ENCODE data around the gene TP63.

Gene TP63

DNA sequence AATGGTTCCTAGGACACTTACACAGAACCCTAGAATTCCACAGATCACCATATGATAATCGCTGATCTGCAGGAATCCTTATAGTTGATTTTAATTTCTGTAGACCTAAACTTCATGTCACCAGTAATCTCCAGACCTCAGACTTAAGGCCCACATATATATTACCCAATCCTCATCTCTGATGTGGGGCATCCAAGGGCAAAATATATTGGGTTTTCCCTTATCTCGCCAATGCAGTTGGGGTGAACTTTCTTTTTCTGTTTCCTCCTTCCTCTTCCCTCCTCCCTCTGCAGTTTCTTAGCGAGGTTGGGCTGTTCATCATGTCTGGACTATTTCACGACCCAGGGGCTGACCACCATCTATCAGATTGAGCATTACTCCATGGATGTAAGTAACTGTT, 259.3 kb downstream of the TP63 start:
- no peak for DNase-seq (ENCODE audit: low read depth)
- TF ChIP-seq, protein P1, sequence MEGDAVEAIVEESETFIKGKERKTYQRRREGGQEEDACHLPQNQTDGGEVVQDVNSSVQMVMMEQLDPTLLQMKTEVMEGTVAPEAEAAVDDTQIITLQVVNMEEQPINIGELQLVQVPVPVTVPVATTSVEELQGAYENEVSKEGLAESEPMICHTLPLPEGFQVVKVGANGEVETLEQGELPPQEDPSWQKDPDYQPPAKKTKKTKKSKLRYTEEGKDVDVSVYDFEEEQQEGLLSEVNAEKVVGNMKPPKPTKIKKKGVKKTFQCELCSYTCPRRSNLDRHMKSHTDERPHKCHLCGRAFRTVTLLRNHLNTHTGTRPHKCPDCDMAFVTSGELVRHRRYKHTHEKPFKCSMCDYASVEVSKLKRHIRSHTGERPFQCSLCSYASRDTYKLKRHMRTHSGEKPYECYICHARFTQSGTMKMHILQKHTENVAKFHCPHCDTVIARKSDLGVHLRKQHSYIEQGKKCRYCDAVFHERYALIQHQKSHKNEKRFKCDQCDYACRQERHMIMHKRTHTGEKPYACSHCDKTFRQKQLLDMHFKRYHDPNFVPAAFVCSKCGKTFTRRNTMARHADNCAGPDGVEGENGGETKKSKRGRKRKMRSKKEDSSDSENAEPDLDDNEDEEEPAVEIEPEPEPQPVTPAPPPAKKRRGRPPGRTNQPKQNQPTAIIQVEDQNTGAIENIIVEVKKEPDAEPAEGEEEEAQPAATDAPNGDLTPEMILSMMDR (conservative IDR thresholded peaks at IDR 0.05; ENCODE audit: low read depth, low read length), result no peak
- H3K4me3 ChIP-seq (ENCODE audit: low read length), result no peak overlapping the region

DNA sequence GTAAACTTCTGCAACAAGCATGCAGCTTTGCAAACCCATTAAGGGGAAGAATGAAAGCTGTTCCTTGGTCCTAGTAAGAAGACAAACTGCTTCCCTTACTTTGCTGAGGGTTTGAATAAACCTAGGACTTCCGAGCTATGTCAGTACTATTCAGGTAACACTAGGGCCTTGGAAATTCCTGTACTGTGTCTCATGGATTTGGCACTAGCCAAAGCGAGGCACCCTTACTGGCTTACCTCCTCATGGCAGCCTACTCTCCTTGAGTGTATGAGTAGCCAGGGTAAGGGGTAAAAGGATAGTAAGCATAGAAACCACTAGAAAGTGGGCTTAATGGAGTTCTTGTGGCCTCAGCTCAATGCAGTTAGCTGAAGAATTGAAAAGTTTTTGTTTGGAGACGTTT, 265.3 kb downstream of the TP63 start:
- H3K4me3 ChIP-seq (ENCODE audit: low read length), result no peak overlapping the region
- TF ChIP-seq, protein P1 (conservative IDR thresholded peaks at IDR 0.05; ENCODE audit: low read depth, low read length), result no peak
- DNase-seq (ENCODE audit: low read depth), result no peak

DNA sequence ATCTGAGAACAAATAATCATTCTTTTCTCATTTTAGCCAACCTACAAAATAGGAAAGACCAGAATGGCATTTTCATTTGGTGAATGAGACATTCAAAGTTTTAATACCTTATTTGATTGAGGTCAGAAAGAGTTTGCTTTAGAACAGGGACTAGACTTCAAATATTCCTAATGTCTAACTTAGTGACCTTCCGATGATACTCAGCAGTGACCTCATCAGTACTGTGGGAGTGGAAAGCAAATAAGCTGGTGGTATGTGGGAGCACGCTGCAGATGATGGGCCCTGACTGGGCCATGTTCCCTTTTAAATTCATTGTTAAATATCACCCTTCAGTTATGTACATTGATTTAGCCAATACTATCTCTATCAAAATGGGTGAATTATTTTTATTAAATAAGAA, 266.2 kb downstream of the TP63 start:
- TF ChIP-seq, protein P1 (conservative IDR thresholded peaks at IDR 0.05; ENCODE audit: low read depth, low read length), result no peak
- no peak for DNase-seq (ENCODE audit: low read depth)

DNA sequence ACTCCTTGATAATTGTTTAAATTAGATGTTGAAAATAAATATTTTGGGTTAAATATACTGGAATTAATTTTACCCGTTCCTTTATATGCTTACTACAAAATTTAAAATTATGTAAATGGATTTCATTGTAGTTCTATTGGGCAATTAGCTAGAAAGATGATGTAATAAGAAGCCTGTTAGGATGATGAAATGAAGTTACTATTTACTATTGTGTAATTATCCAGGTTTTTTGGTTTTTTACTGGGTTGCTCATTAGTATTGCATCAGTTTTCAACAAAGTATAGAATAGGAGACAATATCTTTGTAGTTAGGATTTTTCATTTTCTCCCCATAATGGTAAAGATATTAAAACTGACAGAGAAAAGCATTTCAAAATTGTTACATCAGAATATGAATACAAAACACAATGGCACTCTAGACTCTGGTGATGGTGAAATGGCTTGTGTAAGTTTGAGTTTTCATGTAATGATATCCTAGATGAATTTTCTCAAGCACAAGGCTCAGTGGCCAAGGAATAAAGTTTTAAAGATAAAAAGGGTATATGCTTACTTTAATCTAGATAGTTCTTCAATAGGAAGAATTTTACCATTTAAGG, 267.5 kb downstream of the TP63 start:
- TF ChIP-seq, protein P1 (conservative IDR thresholded peaks at IDR 0.05; ENCODE audit: low read depth, low read length), result no peak
- DNase-seq (ENCODE audit: low read depth), result no peak
- H3K4me3 ChIP-seq (ENCODE audit: low read length), result no peak overlapping the region

More for the DNA sequence above, 266.2 kb downstream of the TP63 start:
- no peak overlapping the region for H3K4me3 ChIP-seq (ENCODE audit: low read length)

DNA sequence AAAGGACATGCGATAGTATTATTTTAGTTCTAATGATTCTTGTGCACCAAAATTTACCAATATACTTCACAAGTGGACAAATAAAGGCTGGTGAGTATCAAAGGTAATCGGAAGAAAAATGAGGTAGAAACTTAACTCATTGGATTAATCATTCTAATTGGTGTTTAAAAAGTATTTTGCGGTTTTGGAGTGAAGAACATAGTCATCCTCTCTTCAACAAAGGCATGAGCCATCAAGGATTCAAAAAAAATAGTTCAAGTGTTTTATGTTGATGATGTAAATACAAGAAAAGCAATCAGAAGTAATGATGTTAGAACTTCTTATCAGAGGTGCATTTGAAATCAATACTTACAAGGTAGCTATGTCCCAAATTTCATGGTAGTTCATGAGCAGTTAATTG, 268.0 kb downstream of the TP63 start:
- TF ChIP-seq, protein P1 (conservative IDR thresholded peaks at IDR 0.05; ENCODE audit: low read depth, low read length), result no peak
- H3K4me3 ChIP-seq (ENCODE audit: low read length), result no peak overlapping the region
- no peak for DNase-seq (ENCODE audit: low read depth)

DNA sequence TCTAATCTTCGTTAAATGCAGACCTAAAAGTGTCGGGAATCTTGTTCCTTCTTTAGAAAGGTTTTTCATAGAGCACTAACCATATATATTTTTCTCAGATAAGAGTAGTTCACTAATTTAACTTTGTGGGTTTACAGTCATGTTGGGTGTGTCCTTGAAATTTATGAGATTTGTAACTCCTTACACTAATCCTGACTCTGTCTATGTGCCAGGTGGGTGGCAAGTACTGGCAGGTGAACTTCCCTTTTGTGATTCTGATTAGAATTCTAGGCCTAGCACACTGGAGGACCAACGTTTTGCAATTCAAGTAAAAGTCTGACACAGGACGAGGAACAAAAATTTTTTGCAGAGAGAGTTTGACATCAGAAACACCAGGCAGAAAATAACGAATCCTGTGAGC, 269.4 kb downstream of the TP63 start:
- DNase-seq (ENCODE audit: low read depth), result no peak
- TF ChIP-seq, protein P1 (conservative IDR thresholded peaks at IDR 0.05; ENCODE audit: low read depth, low read length), result no peak
- H3K4me3 ChIP-seq (ENCODE audit: low read length), result no peak overlapping the region

DNA sequence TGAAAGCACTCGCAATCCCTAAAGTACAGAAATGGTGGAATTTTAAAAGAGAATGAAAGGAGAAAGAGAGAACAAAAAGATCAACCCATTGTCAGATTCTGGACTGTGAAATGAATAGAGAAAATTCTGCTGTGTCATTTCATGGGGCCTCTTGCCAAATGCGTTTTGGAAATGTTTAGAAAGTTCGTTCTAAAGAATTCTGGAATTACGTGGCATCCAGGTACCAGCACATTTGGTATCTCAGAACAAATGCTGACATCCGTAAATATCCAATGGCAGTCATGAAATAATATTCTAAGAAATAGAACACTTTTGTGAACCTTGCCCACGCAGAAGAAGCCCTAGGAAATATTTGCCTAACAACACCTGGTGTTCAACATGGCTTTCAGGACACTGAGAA, 270.3 kb downstream of the TP63 start:
- TF ChIP-seq, protein P1 (conservative IDR thresholded peaks at IDR 0.05; ENCODE audit: low read depth, low read length), result no peak
- no peak for DNase-seq (ENCODE audit: low read depth)
- H3K4me3 ChIP-seq (ENCODE audit: low read length), result no peak overlapping the region

All from retinal pigment epithelial cell (primary cell).